Measurements from ENCODE around the gene RIMBP2.

DNA sequence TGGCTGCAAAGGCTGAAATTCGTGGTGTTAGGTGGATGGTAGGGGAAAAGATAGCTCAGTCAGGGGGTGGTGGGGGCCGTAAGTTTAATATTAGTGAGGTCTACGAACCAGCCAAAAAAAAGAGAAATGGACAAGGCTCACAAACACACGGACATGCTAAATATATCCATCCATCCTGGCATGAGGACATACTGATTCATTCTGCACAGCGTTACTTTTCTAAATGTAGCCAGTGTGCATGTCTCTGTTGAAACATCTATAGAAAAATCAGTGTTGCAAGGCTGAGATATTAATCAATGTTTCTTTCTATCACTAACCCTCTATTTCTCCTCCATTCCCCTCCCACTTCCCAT, 227.8 kb downstream of the RIMBP2 start:
- TF ChIP-seq, protein P1, sequence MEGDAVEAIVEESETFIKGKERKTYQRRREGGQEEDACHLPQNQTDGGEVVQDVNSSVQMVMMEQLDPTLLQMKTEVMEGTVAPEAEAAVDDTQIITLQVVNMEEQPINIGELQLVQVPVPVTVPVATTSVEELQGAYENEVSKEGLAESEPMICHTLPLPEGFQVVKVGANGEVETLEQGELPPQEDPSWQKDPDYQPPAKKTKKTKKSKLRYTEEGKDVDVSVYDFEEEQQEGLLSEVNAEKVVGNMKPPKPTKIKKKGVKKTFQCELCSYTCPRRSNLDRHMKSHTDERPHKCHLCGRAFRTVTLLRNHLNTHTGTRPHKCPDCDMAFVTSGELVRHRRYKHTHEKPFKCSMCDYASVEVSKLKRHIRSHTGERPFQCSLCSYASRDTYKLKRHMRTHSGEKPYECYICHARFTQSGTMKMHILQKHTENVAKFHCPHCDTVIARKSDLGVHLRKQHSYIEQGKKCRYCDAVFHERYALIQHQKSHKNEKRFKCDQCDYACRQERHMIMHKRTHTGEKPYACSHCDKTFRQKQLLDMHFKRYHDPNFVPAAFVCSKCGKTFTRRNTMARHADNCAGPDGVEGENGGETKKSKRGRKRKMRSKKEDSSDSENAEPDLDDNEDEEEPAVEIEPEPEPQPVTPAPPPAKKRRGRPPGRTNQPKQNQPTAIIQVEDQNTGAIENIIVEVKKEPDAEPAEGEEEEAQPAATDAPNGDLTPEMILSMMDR (IDR thresholded peaks at IDR 0.05; ENCODE audit: low read length): no peak
- no peak for TF ChIP-seq EZH2 (IDR thresholded peaks at IDR 0.05; ENCODE audit: borderline replicate concordance, low read length)
